Measurements from ENCODE around the gene HTD2. TPM values are rescaled to one million over a fixed set of nuclear protein-coding genes. Genes with fewer than 3 reads are reported as not detected.
A peak's percentile ranks its signal among the peaks of the same experiment; 100 is the strongest.

HTD2 gene
- total and polyA plus RNA-seq, 2 experiments from 2014 or later: 5.4 to 17.0 TPM

DNA sequence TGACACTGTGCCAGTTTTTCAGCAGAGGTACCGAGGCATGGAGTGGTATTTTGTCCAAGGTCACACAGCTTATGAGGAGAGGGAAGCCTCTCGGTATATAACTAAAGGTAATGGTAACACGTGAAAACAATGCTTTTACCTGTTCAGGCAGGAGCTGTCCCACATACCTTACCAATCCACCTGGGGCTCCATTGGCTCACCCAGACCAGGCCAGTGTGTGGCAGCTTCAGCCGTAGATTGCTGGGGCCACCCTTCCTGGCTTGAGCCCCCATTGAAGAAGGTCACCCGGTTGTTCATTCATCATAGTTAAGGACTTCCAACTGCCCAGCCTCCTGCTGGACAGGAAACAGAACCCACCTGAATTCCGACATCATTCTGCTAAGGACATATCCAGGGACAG, 9.5 kb upstream of the HTD2 start:
- DNase-seq: no peak
- in situ Hi-C loops (cut with MboI): no loop called here
- Histone ChIP-seq H3K36me3 (ENCODE audit: low read depth) (no peaks in the 10 kb centered on the region), H3K4me1 (ENCODE audit: insufficient read depth) (no peaks in the 10 kb centered on the region), H2AFZ (no peak overlapping the region), H3K27me3 (replicated peaks; ENCODE audit: insufficient read depth) (peaks cover 6% of the 10 kb centered on the region; the same call in 1 of the 2 replicates), H3K9me2 (ENCODE audit: insufficient read depth) (no peaks in the 10 kb centered on the region), H3K9me3 (ENCODE audit: low read depth) (no peaks in the 10 kb centered on the region), H3K79me2 (ENCODE audit: insufficient read depth) (no peaks in the 10 kb centered on the region), H3K9ac (no peak overlapping the region), H3F3A (ENCODE audit: insufficient read depth) (no peaks in the 10 kb centered on the region), H3K4me2 (ENCODE audit: unreplicated experiment) (no peak overlapping the region), H3K27ac (no peak overlapping the region), H4K20me1 (ENCODE audit: insufficient read depth) (no peaks in the 10 kb centered on the region), H3K4me3 (no peak overlapping the region)
- no peak for TF ChIP-seq EZH2phosphoT487 (IDR thresholded peaks at IDR 0.05; ENCODE audit: insufficient read depth, low read depth)
- TF ChIP-seq EZH2 (IDR thresholded peaks at IDR 0.05; ENCODE audit: insufficient read depth, poor library complexity, severe bottlenecking): no peak
- WGBS, 2 experiments (ENCODE audit: low coverage in 1 of 2, low lambda C conversion rate in 2 of 2, missing lambda C conversion rate in 2 of 2): 41 to 57% methylated on average over 6 of the region's 6 CpGs

DNA sequence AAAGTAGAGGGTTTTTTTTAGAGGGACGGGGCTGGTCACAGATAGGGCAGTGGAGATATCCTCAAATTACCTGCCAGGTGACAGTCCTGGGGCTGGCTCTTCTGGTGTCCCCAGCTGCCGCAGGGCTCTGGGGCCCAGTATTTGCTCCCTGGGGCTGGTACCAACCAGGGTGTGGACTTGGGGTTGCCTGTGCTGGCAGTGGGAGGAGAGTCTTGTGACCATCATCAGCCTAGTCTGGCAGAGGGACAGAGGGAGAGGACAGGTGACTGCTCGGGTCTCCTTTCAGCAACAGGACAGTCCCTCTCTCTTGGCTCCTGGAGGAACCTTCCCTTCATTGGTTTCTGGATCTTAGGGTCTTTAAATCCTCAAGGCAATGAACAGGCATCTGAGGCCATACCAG, 8.1 kb upstream of the HTD2 start:
- Histone ChIP-seq H4K20me1 (ENCODE audit: insufficient read depth) (no peaks in the 10 kb centered on the region), H3K9me2 (ENCODE audit: insufficient read depth) (no peaks in the 10 kb centered on the region), H3K4me1 (ENCODE audit: insufficient read depth) (no peaks in the 10 kb centered on the region), H3K4me2 (ENCODE audit: unreplicated experiment) (no peak overlapping the region), H3K27me3 (replicated peaks; ENCODE audit: insufficient read depth) (peaks cover 11% of the 10 kb centered on the region; the same call in 1 of the 2 replicates), H3F3A (ENCODE audit: insufficient read depth) (no peaks in the 10 kb centered on the region), H3K4me3 (no peak overlapping the region), H3K9ac (no peak overlapping the region), H3K79me2 (ENCODE audit: insufficient read depth) (no peaks in the 10 kb centered on the region), H2AFZ (no peak overlapping the region), H3K36me3 (ENCODE audit: low read depth) (no peaks in the 10 kb centered on the region), H3K27ac (no peak overlapping the region), H3K9me3 (ENCODE audit: low read depth) (no peaks in the 10 kb centered on the region)
- WGBS, 2 experiments (ENCODE audit: low coverage in 1 of 2, low lambda C conversion rate in 2 of 2, missing lambda C conversion rate in 2 of 2): 42 to 44% methylated on average over 3 of the region's 3 CpGs
- in situ Hi-C loops (cut with MboI): no loop called here
- no peak for DNase-seq
- no peak for TF ChIP-seq EZH2phosphoT487 (IDR thresholded peaks at IDR 0.05; ENCODE audit: insufficient read depth, low read depth)
- TF ChIP-seq EZH2 (IDR thresholded peaks at IDR 0.05; ENCODE audit: insufficient read depth, poor library complexity, severe bottlenecking): no peak

DNA sequence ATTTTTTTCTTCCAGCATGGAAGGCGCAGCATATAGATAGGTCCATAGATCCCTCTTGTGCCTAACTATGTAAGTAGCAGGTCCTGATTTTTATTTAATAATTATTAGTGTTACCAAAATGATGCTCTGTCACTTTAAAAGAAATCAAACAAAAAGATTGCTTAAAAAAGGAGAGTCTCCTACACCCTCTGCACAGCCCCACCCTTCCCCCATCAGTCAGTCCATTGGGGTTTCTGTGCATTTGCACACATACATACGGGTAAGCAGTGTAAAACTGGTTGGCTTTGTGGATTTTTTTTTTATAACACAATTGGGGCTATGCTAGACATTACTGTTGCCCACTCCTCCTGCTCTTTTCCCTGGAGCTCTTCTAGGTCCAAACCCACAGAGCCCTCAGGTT, 7.2 kb upstream of the HTD2 start:
- Histone ChIP-seq H3K9me3 (ENCODE audit: low read depth) (no peaks in the 10 kb centered on the region), H3K36me3 (ENCODE audit: low read depth) (no peaks in the 10 kb centered on the region), H3K27me3 (replicated peaks; ENCODE audit: insufficient read depth) (peaks cover 11% of the 10 kb centered on the region; the same call in 1 of the 2 replicates), H3K79me2 (ENCODE audit: insufficient read depth) (no peaks in the 10 kb centered on the region), H4K20me1 (ENCODE audit: insufficient read depth) (no peaks in the 10 kb centered on the region), H3K9ac (no peak overlapping the region), H3K4me1 (ENCODE audit: insufficient read depth) (no peaks in the 10 kb centered on the region), H3K4me3 (no peak overlapping the region), H3F3A (ENCODE audit: insufficient read depth) (no peaks in the 10 kb centered on the region), H3K9me2 (ENCODE audit: insufficient read depth) (no peaks in the 10 kb centered on the region), H3K4me2 (ENCODE audit: unreplicated experiment) (no peak overlapping the region), H3K27ac (no peak overlapping the region), H2AFZ (no peak overlapping the region)
- WGBS, 2 experiments (ENCODE audit: low coverage in 1 of 2, low lambda C conversion rate in 2 of 2, missing lambda C conversion rate in 2 of 2): 53 to 60% methylated on average over 2 of the region's 2 CpGs
- in situ Hi-C loops (cut with MboI): no loop called here
- TF ChIP-seq EZH2phosphoT487 (IDR thresholded peaks at IDR 0.05; ENCODE audit: insufficient read depth, low read depth): no peak
- TF ChIP-seq EZH2 (IDR thresholded peaks at IDR 0.05; ENCODE audit: insufficient read depth, poor library complexity, severe bottlenecking): no peak
- DNase-seq: no peak

DNA sequence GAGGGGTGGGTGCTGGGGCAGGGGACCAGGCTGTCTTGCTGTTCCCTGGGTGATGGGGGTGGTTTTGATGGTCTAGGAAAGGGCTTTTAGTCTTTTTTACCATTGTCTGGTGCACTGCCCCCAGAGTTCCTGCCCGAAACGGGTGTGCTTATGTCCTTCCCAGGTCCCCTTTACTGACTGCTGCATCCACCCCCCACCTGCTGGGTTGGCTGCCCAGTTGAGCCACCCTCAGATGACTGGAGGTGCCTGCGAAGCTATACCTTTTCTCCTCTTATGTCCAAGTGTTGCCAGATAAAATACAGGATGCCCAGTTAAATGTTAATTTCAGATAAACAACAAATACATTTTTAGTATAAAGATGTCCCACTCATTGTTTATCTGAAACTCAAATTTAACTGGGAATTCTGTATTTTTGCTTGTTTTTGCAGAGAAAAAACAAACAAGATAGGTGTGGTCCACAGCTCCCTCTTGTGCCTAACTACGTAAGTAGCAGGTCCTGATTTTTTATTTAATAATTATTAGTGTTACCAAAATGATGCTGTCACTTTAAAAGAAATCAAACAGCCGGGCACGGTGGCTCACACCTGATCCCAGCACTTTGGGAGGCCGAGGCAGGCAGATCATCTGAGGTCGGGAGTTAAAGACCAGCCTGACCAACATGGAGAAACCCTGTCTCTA, 6.3 kb upstream of the HTD2 start:
- Histone ChIP-seq H3K4me1 (ENCODE audit: insufficient read depth) (no peaks in the 10 kb centered on the region), H4K20me1 (ENCODE audit: insufficient read depth) (no peaks in the 10 kb centered on the region), H3K27me3 (replicated peaks; ENCODE audit: insufficient read depth) (peaks cover 11% of the 10 kb centered on the region; the same call in 1 of the 2 replicates), H3K9ac (no peak overlapping the region), H3K36me3 (ENCODE audit: low read depth) (no peaks in the 10 kb centered on the region), H3K79me2 (ENCODE audit: insufficient read depth) (no peaks in the 10 kb centered on the region), H2AFZ (no peak overlapping the region), H3K9me3 (ENCODE audit: low read depth) (no peaks in the 10 kb centered on the region), H3K27ac (no peak overlapping the region), H3F3A (ENCODE audit: insufficient read depth) (no peaks in the 10 kb centered on the region), H3K4me2 (ENCODE audit: unreplicated experiment) (no peak overlapping the region), H3K9me2 (ENCODE audit: insufficient read depth) (no peaks in the 10 kb centered on the region), H3K4me3 (no peak overlapping the region)
- WGBS, 2 experiments (ENCODE audit: low coverage in 1 of 2, low lambda C conversion rate in 2 of 2, missing lambda C conversion rate in 2 of 2): 11 to 12% methylated on average over 8 of the region's 8 CpGs
- peak; percentile 74 for DNase-seq
- in situ Hi-C loops (cut with MboI): loop anchor here (5.0 kb wide), 1 partner anchor 113 kb away; no protein-coding TSS in a partner anchor
- TF ChIP-seq EZH2phosphoT487 (IDR thresholded peaks at IDR 0.05; ENCODE audit: insufficient read depth, low read depth) (no peak), EZH2 (IDR thresholded peaks at IDR 0.05; ENCODE audit: insufficient read depth, poor library complexity, severe bottlenecking) (no peak)
